CD4-positive, alpha-beta memory T cell (primary cell): ENCODE results near the gene TNNI3. TPM values are rescaled to one million over a fixed set of nuclear protein-coding genes. Genes with fewer than 3 reads are reported as not detected.

Source experiments
- CTCF ChIA-PET: fragments of 350-600 bp; sonication (Branson Sonifier 250); formaldehyde crosslinking; loops from one replicate; lab custom pipeline; 2021; ENCODE audit warnings: inconsistent platforms; ENCODE audit not compliant: partially characterized antibody; lab: Charles Lee
- POLR2A ChIA-PET: fragments of 350-600 bp; sonication (Branson Sonifier 250); formaldehyde crosslinking; loops from one replicate; lab custom pipeline; 2021; ENCODE audit not compliant: partially characterized antibody; lab: Charles Lee
- DNase-seq, 5 donors: peaks; one replicate each; pipeline versions ENCODE4 v3.0.0 to v3.0.0-alpha.2; 2020 to 2022; ENCODE audit warnings: mixed read lengths in 1 of 5
- H3K27ac ChIP-seq: one replicate; pipeline ENCODE4 v1.7.0; 2013; ENCODE audit warnings: low read depth, low read length
- H3K27me3 ChIP-seq: 2 replicates; pipeline ENCODE4 v1.7.0; 2013; ENCODE audit warnings: mild to moderate bottlenecking, low read length, moderate library complexity; ENCODE audit not compliant: insufficient read depth
- H3K36me3 ChIP-seq: 2 replicates; pipeline ENCODE4 v1.7.0; 2013; ENCODE audit warnings: mild to moderate bottlenecking, low read length, moderate library complexity; ENCODE audit not compliant: insufficient read depth
- H3K4me1 ChIP-seq: 2 replicates; pipeline ENCODE4 v1.7.0; 2013; ENCODE audit warnings: mild to moderate bottlenecking, low read length, moderate library complexity; ENCODE audit not compliant: insufficient read depth
- H3K4me3 ChIP-seq, 2 donors: one replicate each; pipeline ENCODE4 v1.7.0; 2013; ENCODE audit warnings: low read length in 2 of 2, mild to moderate bottlenecking in 1 of 2
- H3K9me3 ChIP-seq, 2 donors: one replicate each; pipeline ENCODE4 v1.7.0; 2013; ENCODE audit warnings: low read length in 2 of 2, control low read depth in 1 of 2; ENCODE audit not compliant: control insufficient read depth in 1 of 2
- H3K27ac Mint-ChIP-seq, 7 donors: one replicate each; pipeline ENCODE4 v1.8.0; 2020 to 2021; ENCODE audit warnings: mixed read lengths in 7 of 7, mild to moderate bottlenecking in 6 of 7, inconsistent platforms in 3 of 7, moderate library complexity in 3 of 7
- H3K27me3 Mint-ChIP-seq, 2 donors: one replicate each; pipeline ENCODE4 v1.8.0; 2020 to 2021; ENCODE audit warnings: mixed read lengths in 2 of 2
- H3K36me3 Mint-ChIP-seq, 2 donors: one replicate each; pipeline ENCODE4 v1.8.0; 2020 to 2021; ENCODE audit warnings: mixed read lengths in 2 of 2, inconsistent platforms in 1 of 2, mild to moderate bottlenecking in 1 of 2
- H3K4me1 Mint-ChIP-seq, 4 donors: one replicate each; pipeline ENCODE4 v1.8.0; 2020 to 2021; ENCODE audit warnings: mixed read lengths in 4 of 4, mild to moderate bottlenecking in 1 of 4
- H3K4me3 Mint-ChIP-seq, 8 donors: one replicate each; pipeline ENCODE4 v1.8.0; 2020 to 2021; ENCODE audit warnings: mixed read lengths in 8 of 8, mild to moderate bottlenecking in 7 of 8, moderate library complexity in 6 of 8, inconsistent platforms in 3 of 8
- H3K9me3 Mint-ChIP-seq, 8 donors: one replicate each; pipeline ENCODE4 v1.8.0; 2020 to 2021; ENCODE audit warnings: mixed read lengths in 8 of 8, mild to moderate bottlenecking in 5 of 8, inconsistent platforms in 3 of 8, moderate library complexity in 1 of 8
- intact Hi-C: fragments of 100-400 bp; cut with micrococcal nuclease; formaldehyde crosslinking; loops from one replicate; pipeline ENCODE4 v1.15.1; 2023
- polyA plus RNA-seq, 2 donors: library from polyadenylated mRNA; unstranded; fragments of 300-500 nt; fragmentation: Illumina TruSeq; gene quantifications; one replicate each; pipeline ENCODE4 v1.2.3, GENCODE V29; 2021
- total RNA-seq, 2 experiments: library from RNA; stranded (reverse); gene quantifications; one replicate each; pipeline ENCODE4 v1.2.3, GENCODE V29; 2021

TNNI3 gene
- total and polyA plus RNA-seq, 4 experiments from 2014 or later, result not detected

DNA sequence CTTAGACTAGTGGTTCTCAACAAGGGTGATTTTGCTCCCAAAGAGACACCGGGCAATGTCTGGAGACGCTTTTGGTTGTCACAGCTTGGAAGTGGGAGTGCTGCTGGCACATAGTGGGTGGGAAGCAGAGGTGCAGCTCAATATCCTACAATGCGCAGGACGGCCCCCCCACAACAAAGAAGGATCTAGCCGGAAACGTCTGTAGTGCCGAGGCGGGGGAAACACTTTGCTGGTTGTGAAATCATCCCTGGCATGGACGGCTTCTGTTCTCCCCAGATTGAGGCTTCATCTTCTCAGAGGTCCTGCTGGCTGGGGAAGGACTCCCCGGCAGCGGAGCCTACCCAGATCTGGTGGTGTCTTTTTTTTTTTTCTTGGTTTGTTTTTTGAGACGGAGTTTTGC lies 35.9 kb upstream of the TNNI3 start:
- intact Hi-C loops, result no loop called here
- peaks cover 8 to 11% of the 10 kb centered on the region in 2 donors for H3K27me3 Mint-ChIP-seq
- peaks cover 0 to 7% (median 4%) of the 10 kb centered on the region in 4 donors for H3K4me1 Mint-ChIP-seq
- H3K27ac ChIP-seq, result no peak overlapping the region
- H3K4me3 ChIP-seq, result no peak overlapping the region
- no peaks in the 10 kb centered on the region for H3K4me1 ChIP-seq
- no peaks in the 10 kb centered on the region for H3K27me3 ChIP-seq
- ChIA-PET CTCF (no interaction called here), POLR2A (no interaction called here)
- H3K36me3 ChIP-seq, result no peaks in the 10 kb centered on the region
- H3K9me3 ChIP-seq, result no peaks in the 10 kb centered on the region
- H3K4me3 Mint-ChIP-seq, result no peak overlapping the region
- peaks cover 0 to 2% (median 0%) of the 10 kb centered on the region in 8 donors for H3K9me3 Mint-ChIP-seq
- no peaks in the 10 kb centered on the region for H3K36me3 Mint-ChIP-seq
- H3K27ac Mint-ChIP-seq, result no peak overlapping the region
- DNase-seq, result no peak

DNA sequence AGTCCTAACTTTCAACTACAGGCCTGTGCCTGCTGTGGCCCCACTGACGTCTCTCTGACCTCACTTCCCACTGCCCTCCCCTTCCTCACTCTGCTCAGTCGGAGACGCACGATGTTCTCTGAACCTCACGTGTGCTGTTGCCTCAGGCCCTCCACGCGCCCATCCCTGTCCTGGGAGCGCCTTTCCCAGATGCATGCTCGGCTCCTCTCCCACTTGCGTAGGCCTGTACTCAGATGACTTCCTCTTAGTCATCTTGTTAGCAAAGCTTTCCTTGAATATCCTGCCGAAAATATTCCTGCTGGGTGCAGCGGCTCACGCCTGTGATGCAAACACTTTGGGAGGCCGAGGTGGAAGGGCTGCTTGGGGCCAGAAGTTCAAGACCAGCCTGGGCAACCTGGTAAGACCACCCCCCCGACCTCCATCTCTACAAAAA lies 31.9 kb upstream of the TNNI3 start:
- Mint-ChIP-seq H3K4me3 (no peak overlapping the region), H3K27ac (peak overlapping the region in 3 of 7 donors; percentile 19 to 70 (median 30)), H3K9me3 (no peaks in the 10 kb centered on the region), H3K36me3 (no peaks in the 10 kb centered on the region), H3K27me3 (peaks cover 9 to 17% of the 10 kb centered on the region in 2 donors), H3K4me1 (peaks cover 0 to 9% (median 5%) of the 10 kb centered on the region in 4 donors)
- Histone ChIP-seq H3K27ac (no peak overlapping the region), H3K36me3 (no peaks in the 10 kb centered on the region), H3K4me3 (no peak overlapping the region), H3K4me1 (no peaks in the 10 kb centered on the region), H3K27me3 (no peaks in the 10 kb centered on the region), H3K9me3 (no peaks in the 10 kb centered on the region)
- intact Hi-C loops, result no loop called here
- CTCF ChIA-PET, result no interaction called here
- POLR2A ChIA-PET, result no interaction called here
- DNase-seq, result no peak

DNA sequence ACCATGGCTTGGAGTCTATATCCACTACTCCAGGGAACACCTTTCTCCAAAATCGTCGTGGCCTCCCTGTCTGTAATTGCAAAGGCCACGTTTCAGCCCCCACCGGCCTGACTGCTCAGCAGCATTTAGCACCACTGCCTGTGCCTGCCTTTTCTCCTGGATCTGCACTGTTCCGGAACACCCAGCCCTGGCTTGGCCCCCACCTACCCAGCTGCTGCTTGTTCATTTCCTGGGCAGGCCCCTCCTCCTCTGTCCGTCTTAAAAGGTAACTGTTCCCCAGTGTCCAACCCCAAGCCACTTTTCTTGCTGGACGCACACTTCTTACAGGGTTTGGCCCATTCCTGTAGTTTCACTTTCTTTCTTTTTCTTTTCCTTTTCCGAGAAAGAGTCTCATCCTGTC lies 31.1 kb upstream of the TNNI3 start:
- DNase-seq, result no peak
- peak overlapping the region in 1 of 8 donors; percentile 23 for H3K4me3 Mint-ChIP-seq
- no peak overlapping the region for H3K27ac ChIP-seq
- CTCF ChIA-PET, result no interaction called here
- H3K27me3 Mint-ChIP-seq, result peaks cover 13 to 21% of the 10 kb centered on the region in 2 donors
- POLR2A ChIA-PET, result no interaction called here
- intact Hi-C loops, result no loop called here
- no peaks in the 10 kb centered on the region for H3K4me1 ChIP-seq
- H3K9me3 ChIP-seq, result no peaks in the 10 kb centered on the region
- H3K4me3 ChIP-seq, result no peak overlapping the region
- H3K27me3 ChIP-seq, result no peaks in the 10 kb centered on the region
- H3K9me3 Mint-ChIP-seq, result no peaks in the 10 kb centered on the region
- no peaks in the 10 kb centered on the region for H3K36me3 ChIP-seq
- H3K27ac Mint-ChIP-seq, result peak overlapping the region in 1 of 7 donors; percentile 1
- no peaks in the 10 kb centered on the region for H3K36me3 Mint-ChIP-seq
- peaks cover 0 to 9% (median 5%) of the 10 kb centered on the region in 4 donors for H3K4me1 Mint-ChIP-seq

DNA sequence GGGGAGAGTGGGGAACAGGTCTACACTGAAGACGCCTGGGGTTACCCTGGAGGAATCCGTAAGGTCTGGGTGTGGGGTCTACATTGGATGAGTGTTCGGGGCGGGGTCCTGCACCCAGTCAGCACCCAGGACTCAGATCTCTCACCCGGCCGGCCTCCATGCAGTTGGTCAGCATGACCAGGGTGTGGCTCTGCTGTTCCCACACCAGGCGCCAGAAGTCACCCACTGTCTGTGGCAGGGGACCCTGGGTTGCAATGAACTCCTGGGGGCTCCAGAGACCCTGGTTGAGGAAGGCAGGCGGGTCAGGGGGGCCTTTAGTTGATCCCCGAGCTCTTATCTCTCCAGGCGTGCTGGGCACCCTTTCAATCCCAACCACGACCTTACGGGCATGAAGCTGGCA lies 28.5 kb upstream of the TNNI3 start:
- Histone ChIP-seq H3K27me3 (peaks cover 9% of the 10 kb centered on the region), H3K4me3 (no peak overlapping the region), H3K4me1 (no peaks in the 10 kb centered on the region), H3K36me3 (no peaks in the 10 kb centered on the region), H3K9me3 (no peaks in the 10 kb centered on the region), H3K27ac (no peak overlapping the region)
- Mint-ChIP-seq H3K27ac (no peak overlapping the region), H3K9me3 (no peaks in the 10 kb centered on the region), H3K4me3 (no peak overlapping the region), H3K36me3 (no peaks in the 10 kb centered on the region), H3K4me1 (peaks cover 0 to 9% (median 5%) of the 10 kb centered on the region in 4 donors), H3K27me3 (peaks cover 10 to 26% of the 10 kb centered on the region in 2 donors)
- intact Hi-C loops, result no loop called here
- POLR2A ChIA-PET, result no interaction called here
- CTCF ChIA-PET, result no interaction called here
- no peak for DNase-seq

DNA sequence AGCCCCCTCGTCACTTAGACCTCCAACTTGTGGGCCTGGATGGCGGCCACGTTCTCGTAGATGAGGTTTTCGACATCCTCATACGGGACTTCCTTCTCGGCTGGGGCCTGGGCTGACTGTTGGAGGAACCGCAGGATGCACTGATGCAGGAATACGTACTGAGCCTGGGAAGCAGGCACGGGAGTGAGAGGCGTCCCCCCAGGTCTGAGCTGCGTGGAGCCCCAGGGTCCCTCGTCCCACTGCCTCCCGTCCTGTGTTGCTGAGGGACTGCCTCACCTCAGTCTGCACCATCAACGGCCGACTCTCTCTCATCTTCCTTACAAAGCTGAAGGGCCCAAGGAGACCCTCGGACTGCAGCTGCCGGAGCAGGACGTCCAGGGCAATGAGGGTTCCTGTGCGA lies 24.2 kb upstream of the TNNI3 start:
- peaks cover 32 to 48% of the 10 kb centered on the region in 2 donors for H3K27me3 Mint-ChIP-seq
- Histone ChIP-seq H3K9me3 (no peaks in the 10 kb centered on the region), H3K27ac (no peak overlapping the region), H3K4me3 (no peak overlapping the region), H3K36me3 (no peaks in the 10 kb centered on the region), H3K4me1 (peaks cover 23% of the 10 kb centered on the region), H3K27me3 (peaks cover 31% of the 10 kb centered on the region)
- peaks cover 0 to 3% of the 10 kb centered on the region in 2 donors for H3K36me3 Mint-ChIP-seq
- H3K4me1 Mint-ChIP-seq, result peaks cover 9 to 30% (median 19%) of the 10 kb centered on the region in 4 donors
- intact Hi-C loops, result no loop called here
- ChIA-PET POLR2A (no interaction called here), CTCF (interaction anchor here (1.3 kb wide), 1 partner anchor 236 kb away, joined by 3 read pairs; no protein-coding TSS in a partner anchor)
- peaks cover 0 to 4% (median 2%) of the 10 kb centered on the region in 8 donors for H3K9me3 Mint-ChIP-seq
- no peak overlapping the region for H3K4me3 Mint-ChIP-seq
- no peak overlapping the region for H3K27ac Mint-ChIP-seq
- no peak for DNase-seq

DNA sequence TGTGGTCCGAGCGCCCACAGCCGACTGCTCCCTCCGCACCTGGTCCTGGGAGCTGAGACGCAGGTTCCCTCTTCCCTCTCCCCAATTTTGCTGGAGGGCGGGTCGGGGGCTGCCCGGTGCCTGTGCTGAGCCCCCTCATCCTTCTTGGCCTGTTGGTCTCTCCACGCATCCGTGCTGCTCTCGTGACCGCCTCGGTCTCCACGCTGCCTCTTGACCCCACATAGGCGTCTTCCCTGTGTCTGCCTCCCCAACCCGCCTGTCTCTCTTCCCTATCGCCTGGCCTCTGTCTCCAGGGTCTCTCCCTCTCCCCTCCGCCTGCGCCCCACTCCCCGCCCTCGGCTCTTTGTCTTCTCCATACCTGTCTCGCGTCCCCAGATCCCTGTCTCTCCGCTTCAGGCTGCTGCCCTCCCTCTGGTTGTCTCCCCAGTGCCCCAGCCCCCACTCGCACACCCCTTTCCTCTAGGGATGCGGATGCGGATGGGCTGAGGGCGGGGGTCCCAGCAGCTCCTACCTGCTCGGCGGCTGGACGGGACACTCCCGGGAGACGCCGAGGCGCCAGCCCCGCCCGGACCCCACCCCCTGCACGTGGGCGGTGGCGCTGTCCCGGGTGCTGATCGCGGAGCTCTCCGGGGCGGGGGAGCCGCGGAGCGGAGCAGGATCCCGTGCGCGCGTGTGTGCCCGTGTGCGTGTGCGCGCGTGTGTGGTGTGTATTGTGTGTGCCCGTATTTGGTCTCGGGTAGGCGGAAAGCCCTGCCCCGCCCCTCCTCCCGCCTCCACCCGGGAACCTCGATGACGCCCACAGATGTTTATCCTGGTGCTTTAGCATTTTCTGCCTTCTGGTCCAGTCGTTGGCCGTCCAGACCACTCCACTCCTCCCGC lies 22.3 kb upstream of the TNNI3 start, which contains the start of gene SYT5:
Gene SYT5, minus strand, starts transcription at position 684 of the 879 bp plus-strand sequence. CDS start 1,248 bp downstream, outside the sequence.
- H3K9me3 ChIP-seq, result no peaks in the 10 kb centered on the region

More for the DNA sequence above, 22.3 kb upstream of the TNNI3 start, which contains the start of gene SYT5:
- Histone ChIP-seq H3K4me1 (peaks cover 23% of the 10 kb centered on the region), H3K36me3 (no peaks in the 10 kb centered on the region), H3K4me3 (peak within 1 kb of the TSS; percentile 42 to 63), H3K27me3 (peaks cover 42% of the 10 kb centered on the region), H3K27ac (peak within 1 kb of the TSS; percentile 46)
- CTCF ChIA-PET, result no interaction called here
- Mint-ChIP-seq H3K27ac (peak within 1 kb of the TSS; percentile 87 to 99 (median 96)), H3K36me3 (peaks cover 0 to 3% of the 10 kb centered on the region in 2 donors), H3K4me3 (peak within 1 kb of the TSS; percentile 70 to 88 (median 83)), H3K9me3 (peaks cover 0 to 4% (median 2%) of the 10 kb centered on the region in 8 donors), H3K27me3 (peaks cover 41 to 55% of the 10 kb centered on the region in 2 donors), H3K4me1 (peaks cover 9 to 30% (median 19%) of the 10 kb centered on the region in 4 donors)
- peak; percentile 57 to 66 (median 61) for DNase-seq
- POLR2A ChIA-PET, result interaction anchor here (0.7 to 1.0 kb wide), 3 partner anchors 33 to 159 kb away, joined by 3 to 6 read pairs (median 4); partner anchors contain the start of genes KMT5C and PPP6R1
- intact Hi-C loops, result loop anchor here (1.0 to 2.0 kb wide), 4 partner anchors 63 to 296 kb away; partner anchors contain the start of genes PPP1R12C, PPP6R1, RPL28 and ZNF628
